Activated CD4-positive, alpha-beta T cell treated with anti-CD3 and anti-CD28 coated beads for 36 hours (primary cell): Measurements from ENCODE around the gene TUBA8. TPM values are rescaled to one million over a fixed set of nuclear protein-coding genes. Genes with fewer than 3 reads are reported as not detected.
"Not testable (repeated sequence)": the region's sequence is repeated elsewhere in the genome, so short reads cannot be mapped to it uniquely, and the experiment has no call there.

Experiments
- ATAC-seq: fragments of 200-7000 bp; cut with Tn5 transposase; one replicate; pipeline ENCODE4 v1.10.0; 2021; ENCODE audit warnings: mild to moderate bottlenecking, moderate library complexity
- CTCF ChIA-PET: fragments of 350-600 bp; sonication (Branson Sonifier 250); formaldehyde crosslinking; loops from one replicate; lab custom pipeline; 2021; ENCODE audit warnings: antibody characterized with exemption; lab: Charles Lee
- POLR2A ChIA-PET: fragments of 350-600 bp; sonication (Branson Sonifier 250); formaldehyde crosslinking; loops from one replicate; lab custom pipeline; 2021; ENCODE audit warnings: antibody characterized with exemption, inconsistent platforms; lab: Charles Lee
- DNase-seq: peaks from one replicate; pipeline ENCODE4 v3.0.0-alpha.2; 2020
- H3K27ac Mint-ChIP-seq: one replicate; pipeline ENCODE4 v1.8.0; 2021; ENCODE audit warnings: mixed read lengths
- H3K27me3 Mint-ChIP-seq: one replicate; pipeline ENCODE4 v1.8.0; 2021; ENCODE audit warnings: mixed read lengths
- H3K36me3 Mint-ChIP-seq: one replicate; pipeline ENCODE4 v1.8.0; 2021; ENCODE audit warnings: low read depth, mixed read lengths
- H3K4me1 Mint-ChIP-seq: one replicate; pipeline ENCODE4 v1.8.0; 2021; ENCODE audit warnings: mixed read lengths
- H3K4me3 Mint-ChIP-seq: one replicate; pipeline ENCODE4 v1.8.0; 2021; ENCODE audit warnings: mild to moderate bottlenecking, moderate library complexity, mixed read lengths
- H3K9me3 Mint-ChIP-seq: one replicate; pipeline ENCODE4 v1.8.0; 2021; ENCODE audit warnings: low read depth, mixed read lengths
- intact Hi-C, 2 experiments: fragments of 100-400 bp; cut with DNase I in 1 of 2; cut with micrococcal nuclease in 1 of 2; formaldehyde crosslinking; loops; one replicate each; pipeline versions ENCODE4 v1.14.2 to v1.15.1; 2022 to 2024; cut with DNase I, micrococcal nuclease
- total RNA-seq, 2 experiments: library from RNA; stranded (reverse); gene quantifications; one replicate each; pipeline ENCODE4 v1.2.3, GENCODE V29; 2021

Gene TUBA8
- total RNA-seq, 2 experiments from 2014 or later = 1.9 to 2.6 TPM

GRCh38 chr22:18114495-18114894 is 3.9 kb downstream of the TUBA8 start:
- Mint-ChIP-seq H3K4me1 (peaks cover 27% of the 10 kb centered on the region), H3K27ac (no peak overlapping the region), H3K27me3 (peaks cover 28% of the 10 kb centered on the region), H3K9me3 (no peaks in the 10 kb centered on the region), H3K36me3 (no peaks in the 10 kb centered on the region), H3K4me3 (no peak overlapping the region)
- CTCF ChIA-PET = no interaction called here
- DNase-seq = no peak
- ATAC-seq = no peak
- intact Hi-C loops = loop anchor here in 1 of 2 experiments (5.0 kb wide), 1 partner anchor 37 kb away; the partner anchor contains the start of gene PEX26
- POLR2A ChIA-PET = interaction anchor here (0.8 kb wide), 1 partner anchor 37 kb away, joined by 3 read pairs; the partner anchor contains the start of gene PEX26

GRCh38 chr22:18114976-18115652 is 4.5 kb downstream of the TUBA8 start:
- no peak overlapping the region for H3K27ac Mint-ChIP-seq
- H3K36me3 Mint-ChIP-seq = no peaks in the 10 kb centered on the region
- intact Hi-C loops = loop anchor here in 1 of 2 experiments (5.0 kb wide), 1 partner anchor 38 kb away; the partner anchor contains the start of gene PEX26

GRCh38 chr22:18115906-18116371 is 5.3 kb downstream of the TUBA8 start:
- H3K4me3 Mint-ChIP-seq = no peak overlapping the region
- ChIA-PET CTCF (interaction anchor here (0.7 to 0.9 kb wide), 2 partner anchors 12 to 36 kb away, joined by 3 read pairs; no protein-coding TSS in a partner anchor), POLR2A (no interaction called here)
- no peak overlapping the region for H3K27ac Mint-ChIP-seq
- H3K4me1 Mint-ChIP-seq = peaks cover 21% of the 10 kb centered on the region
- intact Hi-C loops = no loop called here
- ATAC-seq (no peak), DNase-seq (no peak)
- H3K27me3 Mint-ChIP-seq = peaks cover 19% of the 10 kb centered on the region
- no peaks in the 10 kb centered on the region for H3K36me3 Mint-ChIP-seq
- H3K9me3 Mint-ChIP-seq = no peaks in the 10 kb centered on the region

More at GRCh38 chr22:18114976-18115652, 4.5 kb downstream of the TUBA8 start:
- no peak for ATAC-seq
- ChIA-PET CTCF (interaction anchor here (0.6 kb wide), 1 partner anchor 1057 kb away, joined by 3 read pairs; no protein-coding TSS in a partner anchor), POLR2A (no interaction called here)
- peaks cover 25% of the 10 kb centered on the region for H3K4me1 Mint-ChIP-seq
- H3K9me3 Mint-ChIP-seq = no peaks in the 10 kb centered on the region
- no peak for DNase-seq
- no peak overlapping the region for H3K4me3 Mint-ChIP-seq
- peaks cover 22% of the 10 kb centered on the region for H3K27me3 Mint-ChIP-seq

GRCh38 chr22:18116634-18117033 is 6.0 kb downstream of the TUBA8 start:
- intact Hi-C loops = no loop called here
- POLR2A ChIA-PET = no interaction called here
- no peaks in the 10 kb centered on the region for H3K36me3 Mint-ChIP-seq
- H3K4me1 Mint-ChIP-seq = peaks cover 20% of the 10 kb centered on the region
- H3K9me3 Mint-ChIP-seq = no peaks in the 10 kb centered on the region
- H3K27ac Mint-ChIP-seq = no peak overlapping the region
- H3K4me3 Mint-ChIP-seq = no peak overlapping the region
- ATAC-seq = no peak
- CTCF ChIA-PET = interaction anchor here (0.9 kb wide), 1 partner anchor 36 kb away, joined by 3 read pairs; no protein-coding TSS in a partner anchor
- DNase-seq = no peak
- peaks cover 13% of the 10 kb centered on the region for H3K27me3 Mint-ChIP-seq

- ChIA-PET POLR2A (no interaction called here), CTCF (no interaction called here)
- ATAC-seq = no peak
- Mint-ChIP-seq H3K27me3 (peaks cover 5% of the 10 kb centered on the region), H3K9me3 (no peaks in the 10 kb centered on the region), H3K4me1 (peaks cover 20% of the 10 kb centered on the region), H3K4me3 (no peak overlapping the region), H3K27ac (no peak overlapping the region), H3K36me3 (no peaks in the 10 kb centered on the region)
- intact Hi-C loops = no loop called here
- no peak for DNase-seq
Observed at GRCh38 chr22:18118345-18118915, 7.8 kb downstream of the TUBA8 start.

- intact Hi-C loops = no loop called here
- Mint-ChIP-seq H3K27ac (no peak overlapping the region), H3K36me3 (no peaks in the 10 kb centered on the region), H3K4me3 (no peak overlapping the region), H3K9me3 (no peaks in the 10 kb centered on the region), H3K27me3 (no peaks in the 10 kb centered on the region), H3K4me1 (peaks cover 9% of the 10 kb centered on the region)
- DNase-seq (peak; percentile 23), ATAC-seq (no peak)
- ChIA-PET CTCF (interaction anchor here (0.6 kb wide), 1 partner anchor 24 kb away, joined by 3 read pairs; no protein-coding TSS in a partner anchor), POLR2A (no interaction called here)
Observed at GRCh38 chr22:18119409-18120110, 9.0 kb downstream of the TUBA8 start.

- DNase-seq (no peak), ATAC-seq (no peak)
- ChIA-PET POLR2A (no interaction called here), CTCF (interaction anchor here (0.7 kb wide), 1 partner anchor 20 kb away, joined by 3 read pairs; no protein-coding TSS in a partner anchor)
- Mint-ChIP-seq H3K36me3 (no peaks in the 10 kb centered on the region), H3K4me1 (peaks cover 9% of the 10 kb centered on the region), H3K9me3 (no peaks in the 10 kb centered on the region), H3K27me3 (no peaks in the 10 kb centered on the region), H3K27ac (no peak overlapping the region), H3K4me3 (no peak overlapping the region)
- intact Hi-C loops = no loop called here
Observed at GRCh38 chr22:18120857-18121256, 10.2 kb downstream of the TUBA8 start.

GRCh38 chr22:18121506-18121905 is 10.9 kb downstream of the TUBA8 start:
- CTCF ChIA-PET = interaction anchor here (0.7 kb wide), 1 partner anchor 19 kb away, joined by 3 read pairs; no protein-coding TSS in a partner anchor
- POLR2A ChIA-PET = no interaction called here
- intact Hi-C loops = no loop called here
- Mint-ChIP-seq H3K27me3 (no peaks in the 10 kb centered on the region), H3K36me3 (peaks cover under 1% of the 10 kb centered on the region), H3K9me3 (no peaks in the 10 kb centered on the region), H3K4me3 (no peak overlapping the region), H3K27ac (no peak overlapping the region), H3K4me1 (peaks cover 9% of the 10 kb centered on the region)
- DNase-seq (no peak), ATAC-seq (no peak)

GRCh38 chr22:18121954-18122554 is 11.4 kb downstream of the TUBA8 start:
- intact Hi-C loops = no loop called here
- Mint-ChIP-seq H3K36me3 (peaks cover 5% of the 10 kb centered on the region), H3K4me1 (peaks cover 9% of the 10 kb centered on the region), H3K4me3 (no peak overlapping the region), H3K27ac (no peak overlapping the region), H3K27me3 (no peaks in the 10 kb centered on the region), H3K9me3 (no peaks in the 10 kb centered on the region)
- ChIA-PET CTCF (no interaction called here), POLR2A (no interaction called here)
- ATAC-seq (no peak), DNase-seq (no peak)

- ATAC-seq, H3K27ac Mint-ChIP-seq, intact Hi-C loops, H3K27me3 Mint-ChIP-seq, H3K9me3 Mint-ChIP-seq, DNase-seq, H3K4me1 Mint-ChIP-seq, H3K4me3 Mint-ChIP-seq, H3K36me3 Mint-ChIP-seq, CTCF ChIA-PET, POLR2A ChIA-PET: not testable (repeated sequence)
Observed at GRCh38 chr22:18123476-18124025, 12.9 kb downstream of the TUBA8 start.

- H3K4me3 Mint-ChIP-seq = no peak overlapping the region
- H3K4me1 Mint-ChIP-seq = no peaks in the 10 kb centered on the region
- H3K36me3 Mint-ChIP-seq = peaks cover 5% of the 10 kb centered on the region
- no peak for ATAC-seq
- intact Hi-C loops = no loop called here
- POLR2A ChIA-PET = no interaction called here
- no peaks in the 10 kb centered on the region for H3K9me3 Mint-ChIP-seq
- DNase-seq = no peak
- no peak overlapping the region for H3K27ac Mint-ChIP-seq
- no peaks in the 10 kb centered on the region for H3K27me3 Mint-ChIP-seq
- CTCF ChIA-PET = no interaction called here
Observed at GRCh38 chr22:18126606-18127005, 16.0 kb downstream of the TUBA8 start.
